Measurements from ENCODE around the gene ZCCHC10.

ZCCHC10 gene

DNA sequence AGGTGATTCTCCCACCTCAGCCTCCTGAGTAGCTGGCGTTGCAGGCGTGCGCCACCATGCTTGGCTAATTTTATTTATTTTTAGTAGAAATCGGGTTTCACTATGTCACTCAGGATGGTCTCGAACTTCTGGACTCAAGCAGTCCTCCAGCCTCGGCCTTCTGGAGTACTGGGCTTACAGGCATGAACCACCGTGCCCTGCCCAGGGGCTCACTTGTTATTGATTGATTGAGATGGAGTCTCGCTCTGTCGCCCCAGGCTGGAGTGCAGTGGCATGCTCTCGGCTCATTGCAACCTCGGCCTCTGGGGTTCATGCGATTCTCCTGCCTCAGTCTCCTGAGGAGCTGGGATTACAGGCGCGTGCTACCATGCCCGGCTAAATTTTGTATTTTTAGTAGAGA is 27.1 kb upstream of the ZCCHC10 start:
- no peak for DNase-seq (ENCODE audit: extremely low read depth, insufficient read length)
- Histone ChIP-seq H3K36me3 (ENCODE audit: control insufficient read depth, insufficient read depth, low read length) (no peaks in the 10 kb centered on the region; the same call in 1 of the 2 replicates), H3K27me3 (replicated peaks; ENCODE audit: control insufficient read depth, insufficient read depth, low read length) (no peaks in the 10 kb centered on the region), H3K4me3 (replicated peaks; ENCODE audit: low read depth, low read length) (peak overlapping the region; percentile 97)
- TF ChIP-seq, protein P1, sequence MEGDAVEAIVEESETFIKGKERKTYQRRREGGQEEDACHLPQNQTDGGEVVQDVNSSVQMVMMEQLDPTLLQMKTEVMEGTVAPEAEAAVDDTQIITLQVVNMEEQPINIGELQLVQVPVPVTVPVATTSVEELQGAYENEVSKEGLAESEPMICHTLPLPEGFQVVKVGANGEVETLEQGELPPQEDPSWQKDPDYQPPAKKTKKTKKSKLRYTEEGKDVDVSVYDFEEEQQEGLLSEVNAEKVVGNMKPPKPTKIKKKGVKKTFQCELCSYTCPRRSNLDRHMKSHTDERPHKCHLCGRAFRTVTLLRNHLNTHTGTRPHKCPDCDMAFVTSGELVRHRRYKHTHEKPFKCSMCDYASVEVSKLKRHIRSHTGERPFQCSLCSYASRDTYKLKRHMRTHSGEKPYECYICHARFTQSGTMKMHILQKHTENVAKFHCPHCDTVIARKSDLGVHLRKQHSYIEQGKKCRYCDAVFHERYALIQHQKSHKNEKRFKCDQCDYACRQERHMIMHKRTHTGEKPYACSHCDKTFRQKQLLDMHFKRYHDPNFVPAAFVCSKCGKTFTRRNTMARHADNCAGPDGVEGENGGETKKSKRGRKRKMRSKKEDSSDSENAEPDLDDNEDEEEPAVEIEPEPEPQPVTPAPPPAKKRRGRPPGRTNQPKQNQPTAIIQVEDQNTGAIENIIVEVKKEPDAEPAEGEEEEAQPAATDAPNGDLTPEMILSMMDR (IDR thresholded peaks at IDR 0.05; ENCODE audit: insufficient read depth, low read length, poor library complexity, severe bottlenecking) = no peak

DNA sequence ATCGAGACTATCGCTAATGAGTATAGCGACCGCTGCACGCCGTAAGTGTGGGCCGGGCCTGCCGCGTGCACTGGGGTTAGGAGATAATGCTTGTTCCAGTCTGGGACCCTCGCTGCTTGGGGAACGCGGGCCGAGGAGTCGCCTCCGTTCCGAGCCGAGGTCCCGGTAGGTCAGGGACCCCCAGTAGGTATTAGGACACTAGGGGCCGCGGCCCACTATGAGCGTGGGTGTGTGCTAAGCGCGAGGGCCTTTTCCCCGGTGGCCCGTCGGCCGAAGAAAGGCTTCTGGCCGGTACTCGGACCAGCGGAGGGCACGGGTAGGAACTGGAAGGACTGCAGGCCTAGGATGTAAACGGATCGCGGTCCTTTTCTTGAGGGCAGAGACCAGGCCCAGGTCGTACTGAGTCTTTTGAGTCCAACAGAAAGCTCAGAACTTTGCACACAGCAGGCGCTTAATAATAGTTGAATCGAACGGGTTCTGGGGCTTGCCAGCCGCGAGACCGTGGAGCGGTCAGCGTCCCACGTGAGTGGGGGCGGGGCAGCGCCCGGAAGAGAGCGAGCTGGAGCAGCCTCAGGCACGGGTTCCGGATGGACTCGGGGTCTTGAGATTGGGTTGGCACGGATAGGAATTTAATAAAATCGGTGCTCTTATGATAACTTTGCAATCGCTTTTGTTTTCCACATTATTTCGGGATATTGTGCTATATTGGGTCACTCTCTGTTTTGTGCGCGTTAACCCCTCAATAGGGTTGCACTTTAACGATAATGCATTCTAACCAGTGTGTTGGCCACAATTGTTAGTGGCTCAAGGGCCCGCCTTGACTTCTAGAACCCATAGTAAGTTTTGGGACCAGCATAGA is 26.2 kb upstream of the ZCCHC10 start:
- H3K4me3 ChIP-seq (replicated peaks; ENCODE audit: low read depth, low read length) = peak overlapping the region; percentile 97
- TF ChIP-seq, protein P1 (IDR thresholded peaks at IDR 0.05; ENCODE audit: insufficient read depth, low read length, poor library complexity, severe bottlenecking) = no peak
- peak; percentile 84 for DNase-seq (ENCODE audit: extremely low read depth, insufficient read length)
- H3K27me3 ChIP-seq (replicated peaks; ENCODE audit: control insufficient read depth, insufficient read depth, low read length) = no peaks in the 10 kb centered on the region
- H3K36me3 ChIP-seq (ENCODE audit: control insufficient read depth, insufficient read depth, low read length) = no peaks in the 10 kb centered on the region; the same call in 1 of the 2 replicates

- Histone ChIP-seq H3K4me3 (replicated peaks; ENCODE audit: low read depth, low read length) (peak within 1 kb of the TSS; percentile 97), H3K27me3 (replicated peaks; ENCODE audit: control insufficient read depth, insufficient read depth, low read length) (no peaks in the 10 kb centered on the region), H3K36me3 (ENCODE audit: control insufficient read depth, insufficient read depth, low read length) (no peaks in the 10 kb centered on the region; the same call in 1 of the 2 replicates)
- peak; percentile 95 for DNase-seq (ENCODE audit: extremely low read depth, insufficient read length)
- TF ChIP-seq, protein P1 (IDR thresholded peaks at IDR 0.05; ENCODE audit: insufficient read depth, low read length, poor library complexity, severe bottlenecking) = no peak
These were observed 25.4 kb upstream of the ZCCHC10 start, which contains the start of gene HSPA4 for GRCh38 chr5:133051542-133052316. Gene HSPA4, plus strand, starts transcription at chr5:133052013. Its CDS starts 238 bp downstream, at chr5:133052251.

DNA sequence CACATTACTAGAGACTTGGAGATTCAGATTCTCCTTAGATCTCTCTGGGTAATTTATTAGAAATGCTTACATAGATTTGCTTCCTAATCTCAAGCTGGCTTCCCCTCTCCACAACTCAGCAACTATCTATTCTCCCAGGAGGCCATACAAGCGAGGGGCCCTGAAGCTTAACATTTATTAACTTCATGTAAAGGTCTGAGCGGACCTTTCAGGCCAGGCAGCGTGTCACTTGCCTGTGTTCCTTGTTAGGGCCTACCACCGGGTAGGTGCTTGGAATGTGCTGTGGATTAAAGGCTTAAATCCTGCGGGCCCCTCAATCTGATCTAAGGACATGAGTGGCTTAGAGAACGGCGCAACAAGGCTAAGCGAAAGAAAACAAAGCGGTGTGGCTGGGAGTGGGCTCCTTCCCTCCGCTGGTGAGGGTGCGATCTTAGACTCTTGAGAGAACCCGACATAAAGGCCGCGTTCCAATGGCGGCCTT is 24.8 kb upstream of the ZCCHC10 start:
- TF ChIP-seq, protein P1 (IDR thresholded peaks at IDR 0.05; ENCODE audit: insufficient read depth, low read length, poor library complexity, severe bottlenecking) = no peak
- Histone ChIP-seq H3K4me3 (replicated peaks; ENCODE audit: low read depth, low read length) (peak overlapping the region; percentile 97), H3K27me3 (replicated peaks; ENCODE audit: control insufficient read depth, insufficient read depth, low read length) (no peaks in the 10 kb centered on the region), H3K36me3 (ENCODE audit: control insufficient read depth, insufficient read depth, low read length) (no peaks in the 10 kb centered on the region; the same call in 1 of the 2 replicates)
- DNase-seq (ENCODE audit: extremely low read depth, insufficient read length) = no peak

GRCh38 chr5:133050521-133050920 is 24.2 kb upstream of the ZCCHC10 start:
- H3K27me3 ChIP-seq (replicated peaks; ENCODE audit: control insufficient read depth, insufficient read depth, low read length) = no peaks in the 10 kb centered on the region
- no peak for DNase-seq (ENCODE audit: extremely low read depth, insufficient read length)
- peak overlapping the region; percentile 97 for H3K4me3 ChIP-seq (replicated peaks; ENCODE audit: low read depth, low read length)
- no peaks in the 10 kb centered on the region; the same call in 1 of the 2 replicates for H3K36me3 ChIP-seq (ENCODE audit: control insufficient read depth, insufficient read depth, low read length)
- TF ChIP-seq, protein P1 (IDR thresholded peaks at IDR 0.05; ENCODE audit: insufficient read depth, low read length, poor library complexity, severe bottlenecking) = no peak

Measured in GM06990 (cell line).